ENCODE data around the gene CEACAM7.
"Not testable (repeated sequence)": the region's sequence is repeated elsewhere in the genome, so short reads cannot be mapped to it uniquely, and the experiment has no call there.

- not testable (repeated sequence) for TF ChIP-seq NFXL1 (IDR thresholded peaks at IDR 0.05; ENCODE audit: borderline replicate concordance); CTCF (IDR thresholded peaks at IDR 0.05 in 2 of 3, conservative IDR thresholded peaks at IDR 0.05 in 1 of 3; ENCODE audit: control insufficient read depth in 2 of 3, extremely low read depth in 1 of 3, insufficient read depth in 1 of 3, low read depth in 3 of 3, low read length in 3 of 3); RAD21 (IDR thresholded peaks at IDR 0.05; ENCODE audit: insufficient read depth, low read depth, low read length); CBX5 (IDR thresholded peaks at IDR 0.05; ENCODE audit: low read depth)
Observed at GRCh38 chr19:41709516-41709915, 21.4 kb upstream of the CEACAM7 start.
